ENCODE measurements around the gene SMAD2. TPM values are rescaled to one million over a fixed set of nuclear protein-coding genes. Genes with fewer than 3 reads are reported as not detected.
"Not testable (repeated sequence)": the region's sequence is repeated elsewhere in the genome, so short reads cannot be mapped to it uniquely, and the experiment has no call there.

The SMAD2 gene
- polyA plus RNA-seq, 2 of the 4 experiments (the other 2 are of a cell fraction) = 131 to 229 TPM

- POLR2A ChIA-PET = no interaction called here
- ATAC-seq = no peak
- no peaks in the 10 kb centered on the region for H3K9me3 ChIP-seq
- H3K27ac ChIP-seq = peak overlapping the region in 1 of 2 experiments; percentile 79; a peak in 2 of 6 replicates
- no peak overlapping the region for H3K4me2 ChIP-seq
- TF ChIP-seq JUNB (IDR thresholded peaks at IDR 0.05) = no peak
- no peak for TF ChIP-seq MAX (IDR thresholded peaks at IDR 0.05)
- no peak for TF ChIP-seq HEYL (CRISPR knock-in tag; IDR thresholded peaks at IDR 0.05)
- no peak for TF ChIP-seq RARB (CRISPR knock-in tag; IDR thresholded peaks at IDR 0.05)
- TF ChIP-seq POLR2A (IDR thresholded peaks at IDR 0.05; ENCODE audit: low read length) = no peak
- no peak for TF ChIP-seq EHF (CRISPR knock-in tag; IDR thresholded peaks at IDR 0.05)
- TF ChIP-seq HOXA7 (CRISPR knock-in tag; IDR thresholded peaks at IDR 0.05) = no peak
- no peak for TF ChIP-seq POLR2AphosphoS2 (conservative IDR thresholded peaks at IDR 0.05; ENCODE audit: low read length)
- no peak for TF ChIP-seq RCOR1 (IDR thresholded peaks at IDR 0.05; ENCODE audit: low read depth, low read length)
- TF ChIP-seq HES2 (IDR thresholded peaks at IDR 0.05) = no peak
- TF ChIP-seq BCL3 (IDR thresholded peaks at IDR 0.05) = no peak
- TF ChIP-seq JUN (IDR thresholded peaks at IDR 0.05) = no peak
- no peak for TF ChIP-seq FOXS1 (CRISPR knock-in tag; IDR thresholded peaks at IDR 0.05)
- no peak for TF ChIP-seq BHLHE40 (IDR thresholded peaks at IDR 0.05; ENCODE audit: low read depth, low read length)
- no peak for TF ChIP-seq KDM5A (IDR thresholded peaks at IDR 0.05)
- no peak for TF ChIP-seq FOSL2 (IDR thresholded peaks at IDR 0.05)
- TF ChIP-seq FOSL2 (CRISPR knock-in tag; IDR thresholded peaks at IDR 0.05) = no peak
- TF ChIP-seq ATOH8 (CRISPR knock-in tag; IDR thresholded peaks at IDR 0.05; ENCODE audit: low read depth) = no peak
- TF ChIP-seq HOXB5 (CRISPR knock-in tag; IDR thresholded peaks at IDR 0.05) = no peak
- H3K4me3 ChIP-seq = no peak overlapping the region
- 56% methylated on average over 3 of the region's 3 CpGs for WGBS (ENCODE audit: missing lambda C conversion rate)
- FAIRE-seq = no peak
- H3K4me1 ChIP-seq = no peaks in the 10 kb centered on the region
- no peak for DNase-seq (ENCODE audit: low read depth in 1 of 2, low spot score in 1 of 2)
- CTCF ChIA-PET = interaction anchor here (0.9 to 1.9 kb wide), 5 partner anchors 9 to 252 kb away, joined by 3 to 6 read pairs (median 6); no protein-coding TSS in a partner anchor
Observed at GRCh38 chr18:47771922-47772321, 158.5 kb downstream of the SMAD2 start.

GRCh38 chr18:47767699-47768098 is 162.8 kb downstream of the SMAD2 start:
- no peaks in the 10 kb centered on the region for H3K9me3 ChIP-seq
- no peak overlapping the region for H3K4me2 ChIP-seq
- no peak overlapping the region for H3K27ac ChIP-seq
- POLR2A ChIA-PET = no interaction called here
- DNase-seq (ENCODE audit: low read depth in 1 of 2, low spot score in 1 of 2) = no peak
- ATAC-seq = no peak
- no peak for FAIRE-seq
- TF ChIP-seq POLR2A (IDR thresholded peaks at IDR 0.05; ENCODE audit: low read length) (no peak), GATA3 (IDR thresholded peaks at IDR 0.05; ENCODE audit: borderline replicate concordance) (no peak), EHF (CRISPR knock-in tag; IDR thresholded peaks at IDR 0.05) (no peak), CBX2 (IDR thresholded peaks at IDR 0.05; ENCODE audit: borderline replicate concordance, low read depth) (no peak), KDM5A (IDR thresholded peaks at IDR 0.05) (no peak), BCL3 (IDR thresholded peaks at IDR 0.05) (no peak), CEBPB (IDR thresholded peaks at IDR 0.05) (no peak), RAD21 (conservative IDR thresholded peaks at IDR 0.05 in 1 of 2, IDR thresholded peaks at IDR 0.05 in 1 of 2) (no peak), SREBF2 (IDR thresholded peaks at IDR 0.05) (no peak), TP53 (CRISPR knock-in tag; IDR thresholded peaks at IDR 0.05) (no peak), E2F6 (IDR thresholded peaks at IDR 0.05; ENCODE audit: borderline replicate concordance, low read depth) (no peak), ZSCAN20 (CRISPR knock-in tag; IDR thresholded peaks at IDR 0.05) (no peak)
- H3K4me3 ChIP-seq = no peak overlapping the region
- no peaks in the 10 kb centered on the region for H3K4me1 ChIP-seq
- 52% methylated on average over 2 of the region's 2 CpGs for WGBS (ENCODE audit: missing lambda C conversion rate)
- CTCF ChIA-PET = interaction anchor here (3.5 kb wide), 1 partner anchor 12 kb away, joined by 13 read pairs; no protein-coding TSS in a partner anchor

- H3K4me1 ChIP-seq; H3K27ac ChIP-seq; H3K9me3 ChIP-seq; FAIRE-seq; ATAC-seq; DNase-seq (ENCODE audit: low read depth in 1 of 2, low spot score in 1 of 2); POLR2A ChIA-PET; H3K4me2 ChIP-seq; H3K4me3 ChIP-seq: not testable (repeated sequence)
- 88% methylated on average over 3 of the region's 3 CpGs for WGBS (ENCODE audit: missing lambda C conversion rate)
- CTCF ChIA-PET = interaction anchor here (1.6 to 3.5 kb wide), 2 partner anchors 11 to 18 kb away, joined by 5 to 13 read pairs; no protein-coding TSS in a partner anchor
Observed at GRCh38 chr18:47767198-47767597, 163.3 kb downstream of the SMAD2 start.
